ENCODE results near the gene MICAL2.

The MICAL2 gene

GRCh38 chr11:12100429-12100828 lies 10.0 kb upstream of the MICAL2 start:
- Mint-ChIP-seq H3K36me3 (no peaks in the 10 kb centered on the region), H3K27ac (no peak overlapping the region), H3K9me3 (no peaks in the 10 kb centered on the region), H3K27me3 (peaks cover 20 to 28% of the 10 kb centered on the region in 2 donors), H3K4me1 (peaks cover 10 to 24% of the 10 kb centered on the region in 2 donors), H3K4me3 (no peak overlapping the region)
- ATAC-seq (replicated peaks) (no peak), DNase-seq (no peak)

- Mint-ChIP-seq H3K9me3 (no peaks in the 10 kb centered on the region), H3K4me1 (peaks cover 10 to 24% of the 10 kb centered on the region in 2 donors), H3K4me3 (no peak overlapping the region), H3K36me3 (no peaks in the 10 kb centered on the region), H3K27me3 (peaks cover 16 to 28% of the 10 kb centered on the region in 2 donors), H3K27ac (no peak overlapping the region)
- DNase-seq, result no peak
- no peak for ATAC-seq (replicated peaks)
Observed at GRCh38 chr11:12100841-12101242, 9.5 kb upstream of the MICAL2 start.

- no peak for ATAC-seq (replicated peaks)
Observed at GRCh38 chr11:12101318-12101717, 9.1 kb upstream of the MICAL2 start.

GRCh38 chr11:12102588-12103410 lies 7.6 kb upstream of the MICAL2 start:
- H3K4me3 Mint-ChIP-seq, result no peak overlapping the region
- ATAC-seq (replicated peaks) (no peak), DNase-seq (no peak)
- H3K4me1 Mint-ChIP-seq, result peaks cover 10 to 18% of the 10 kb centered on the region in 2 donors
- H3K27ac Mint-ChIP-seq, result no peak overlapping the region
- peaks cover 20 to 31% of the 10 kb centered on the region in 2 donors for H3K27me3 Mint-ChIP-seq
- H3K36me3 Mint-ChIP-seq, result no peaks in the 10 kb centered on the region
- no peaks in the 10 kb centered on the region for H3K9me3 Mint-ChIP-seq

More at GRCh38 chr11:12101318-12101717, 9.1 kb upstream of the MICAL2 start:
- H3K4me3 Mint-ChIP-seq, result no peak overlapping the region
- H3K4me1 Mint-ChIP-seq, result peaks cover 10 to 24% of the 10 kb centered on the region in 2 donors
- no peak for DNase-seq
- H3K27me3 Mint-ChIP-seq, result peaks cover 16 to 28% of the 10 kb centered on the region in 2 donors
- H3K9me3 Mint-ChIP-seq, result no peaks in the 10 kb centered on the region
- no peak overlapping the region for H3K27ac Mint-ChIP-seq
- H3K36me3 Mint-ChIP-seq, result no peaks in the 10 kb centered on the region

GRCh38 chr11:12103411-12104225 lies 6.8 kb upstream of the MICAL2 start:
- Mint-ChIP-seq H3K36me3 (no peaks in the 10 kb centered on the region), H3K9me3 (no peaks in the 10 kb centered on the region), H3K4me1 (peaks cover 5 to 10% of the 10 kb centered on the region in 2 donors), H3K27ac (no peak overlapping the region), H3K4me3 (no peak overlapping the region), H3K27me3 (peaks cover 23 to 36% of the 10 kb centered on the region in 2 donors)
- DNase-seq (no peak), ATAC-seq (replicated peaks) (no peak)

- no peaks in the 10 kb centered on the region for H3K36me3 Mint-ChIP-seq
- no peaks in the 10 kb centered on the region for H3K9me3 Mint-ChIP-seq
- H3K4me1 Mint-ChIP-seq, result peaks cover 3 to 13% of the 10 kb centered on the region in 2 donors
- no peak overlapping the region for H3K4me3 Mint-ChIP-seq
- peaks cover 36 to 47% of the 10 kb centered on the region in 2 donors for H3K27me3 Mint-ChIP-seq
- DNase-seq (no peak), ATAC-seq (replicated peaks) (no peak)
- H3K27ac Mint-ChIP-seq, result no peak overlapping the region
Observed at GRCh38 chr11:12105471-12105870, 4.9 kb upstream of the MICAL2 start.

GRCh38 chr11:12106101-12106500 lies 4.3 kb upstream of the MICAL2 start:
- H3K9me3 Mint-ChIP-seq, result no peaks in the 10 kb centered on the region
- peaks cover 3 to 16% of the 10 kb centered on the region in 2 donors for H3K4me1 Mint-ChIP-seq

GRCh38 chr11:12106501-12106900 lies 3.9 kb upstream of the MICAL2 start:
- H3K27me3 Mint-ChIP-seq, result peaks cover 34 to 49% of the 10 kb centered on the region in 2 donors
- no peaks in the 10 kb centered on the region for H3K36me3 Mint-ChIP-seq
- H3K4me1 Mint-ChIP-seq, result peaks cover 3 to 20% of the 10 kb centered on the region in 2 donors
- H3K27ac Mint-ChIP-seq, result no peak overlapping the region
- no peak for DNase-seq
- no peaks in the 10 kb centered on the region for H3K9me3 Mint-ChIP-seq
- no peak for ATAC-seq (replicated peaks)
- H3K4me3 Mint-ChIP-seq, result no peak overlapping the region

More at GRCh38 chr11:12106101-12106500, 4.3 kb upstream of the MICAL2 start:
- Mint-ChIP-seq H3K27ac (no peak overlapping the region), H3K27me3 (peaks cover 36 to 48% of the 10 kb centered on the region in 2 donors), H3K4me3 (no peak overlapping the region), H3K36me3 (no peaks in the 10 kb centered on the region)
- ATAC-seq (replicated peaks) (no peak), DNase-seq (no peak)

- Mint-ChIP-seq H3K9me3 (no peaks in the 10 kb centered on the region), H3K36me3 (no peaks in the 10 kb centered on the region), H3K4me3 (peak overlapping the region in 1 of 2 donors; percentile 14), H3K27ac (no peak overlapping the region), H3K4me1 (peaks cover 3 to 24% of the 10 kb centered on the region in 2 donors), H3K27me3 (peaks cover 27 to 57% of the 10 kb centered on the region in 2 donors)
- no peak for DNase-seq
- ATAC-seq (replicated peaks), result no peak
Observed at GRCh38 chr11:12108875-12109453, 1.4 kb upstream of the MICAL2 start.

GRCh38 chr11:12109591-12110196 lies 696 bp upstream of the MICAL2 start:
- Mint-ChIP-seq H3K4me1 (peaks cover 3 to 24% of the 10 kb centered on the region in 2 donors), H3K9me3 (no peaks in the 10 kb centered on the region), H3K27ac (no peak overlapping the region), H3K36me3 (no peaks in the 10 kb centered on the region), H3K27me3 (peaks cover 25 to 59% of the 10 kb centered on the region in 2 donors), H3K4me3 (peak overlapping the region; percentile 64 to 79)
- DNase-seq, result no peak
- ATAC-seq (replicated peaks), result no peak

- Mint-ChIP-seq H3K27ac (peak overlapping the region; percentile 67), H3K9me3 (no peaks in the 10 kb centered on the region), H3K27me3 (peaks cover 24 to 59% of the 10 kb centered on the region in 2 donors), H3K4me3 (peak overlapping the region; percentile 68 to 70), H3K36me3 (no peaks in the 10 kb centered on the region), H3K4me1 (peaks cover 3 to 24% of the 10 kb centered on the region in 2 donors)
- ATAC-seq (replicated peaks) (peak; percentile 50 to 53), DNase-seq (no peak)
Observed at GRCh38 chr11:12110714-12111548, 541 bp downstream of the MICAL2 start.

- H3K27ac Mint-ChIP-seq, result no peak overlapping the region
- peaks cover 3 to 24% of the 10 kb centered on the region in 2 donors for H3K4me1 Mint-ChIP-seq
- DNase-seq, result no peak
Observed at GRCh38 chr11:12111549-12112520, 1.4 kb downstream of the MICAL2 start.

More at GRCh38 chr11:12111549-12112520, 1.4 kb downstream of the MICAL2 start:
- Mint-ChIP-seq H3K9me3 (no peaks in the 10 kb centered on the region), H3K27me3 (peaks cover 29 to 64% of the 10 kb centered on the region in 2 donors), H3K4me3 (peak overlapping the region; percentile 28 to 70), H3K36me3 (no peaks in the 10 kb centered on the region)
- no peak for ATAC-seq (replicated peaks)
